ENCODE measurements around the gene BCAS4.

BCAS4 gene

DNA sequence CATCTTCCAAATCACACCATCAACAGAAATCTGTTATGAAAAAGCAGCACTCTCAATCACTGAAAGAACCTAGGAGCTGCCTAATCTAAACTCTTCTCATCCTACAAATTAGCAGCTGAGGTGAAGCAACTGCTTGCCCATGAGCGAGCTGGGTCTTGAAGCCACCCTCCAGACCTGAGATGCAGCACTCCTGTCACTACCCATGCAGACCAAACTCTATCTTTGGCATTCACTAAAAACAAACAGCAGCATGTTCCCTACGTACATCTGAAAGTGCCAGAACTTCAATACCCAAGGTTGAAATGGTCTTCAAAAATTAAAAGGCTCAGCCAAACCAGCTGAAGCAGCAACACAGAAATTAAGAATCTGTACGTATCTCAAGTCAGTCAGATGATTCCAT, 122.1 kb downstream of the BCAS4 start:
- no peaks in the 10 kb centered on the region for H3K9me2 ChIP-seq (replicated peaks; ENCODE audit: control insufficient read depth, low read length)
- H3K36me3 ChIP-seq (ENCODE audit: control insufficient read depth, low read length) = peaks cover 90% of the 10 kb centered on the region
- H4K20me1 ChIP-seq (ENCODE audit: control insufficient read depth, insufficient read depth, low read depth, low read length) = peaks cover 59% of the 10 kb centered on the region
- peak overlapping the region; percentile 32 for H3K4me2 ChIP-seq (ENCODE audit: low read length)
- no peaks in the 10 kb centered on the region for H3K9me3 ChIP-seq (ENCODE audit: control insufficient read depth, insufficient read depth, low read length)
- TF ChIP-seq, protein P1, sequence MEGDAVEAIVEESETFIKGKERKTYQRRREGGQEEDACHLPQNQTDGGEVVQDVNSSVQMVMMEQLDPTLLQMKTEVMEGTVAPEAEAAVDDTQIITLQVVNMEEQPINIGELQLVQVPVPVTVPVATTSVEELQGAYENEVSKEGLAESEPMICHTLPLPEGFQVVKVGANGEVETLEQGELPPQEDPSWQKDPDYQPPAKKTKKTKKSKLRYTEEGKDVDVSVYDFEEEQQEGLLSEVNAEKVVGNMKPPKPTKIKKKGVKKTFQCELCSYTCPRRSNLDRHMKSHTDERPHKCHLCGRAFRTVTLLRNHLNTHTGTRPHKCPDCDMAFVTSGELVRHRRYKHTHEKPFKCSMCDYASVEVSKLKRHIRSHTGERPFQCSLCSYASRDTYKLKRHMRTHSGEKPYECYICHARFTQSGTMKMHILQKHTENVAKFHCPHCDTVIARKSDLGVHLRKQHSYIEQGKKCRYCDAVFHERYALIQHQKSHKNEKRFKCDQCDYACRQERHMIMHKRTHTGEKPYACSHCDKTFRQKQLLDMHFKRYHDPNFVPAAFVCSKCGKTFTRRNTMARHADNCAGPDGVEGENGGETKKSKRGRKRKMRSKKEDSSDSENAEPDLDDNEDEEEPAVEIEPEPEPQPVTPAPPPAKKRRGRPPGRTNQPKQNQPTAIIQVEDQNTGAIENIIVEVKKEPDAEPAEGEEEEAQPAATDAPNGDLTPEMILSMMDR (IDR thresholded peaks at IDR 0.05; ENCODE audit: low read depth, low read length, poor library complexity, severe bottlenecking) = no peak
- TF ChIP-seq EZH2phosphoT487 (IDR thresholded peaks at IDR 0.05; ENCODE audit: borderline replicate concordance, low read length) = no peak
- peak overlapping the region; percentile 1; the same call in 1 of the 2 replicates for H3K27ac ChIP-seq (ENCODE audit: low read depth, low read length)
- peaks cover 100% of the 10 kb centered on the region for H3K79me2 ChIP-seq (ENCODE audit: control insufficient read depth, low read length)
- H3K4me1 ChIP-seq (ENCODE audit: control insufficient read depth, low read length) = peaks cover 92% of the 10 kb centered on the region
- no peaks in the 10 kb centered on the region for H3K27me3 ChIP-seq (ENCODE audit: control insufficient read depth, low read length)
- H3F3A ChIP-seq (ENCODE audit: control insufficient read depth, insufficient read depth) = peaks cover 6% of the 10 kb centered on the region; the same call in 1 of the 2 replicates
- H3K4me3 ChIP-seq (ENCODE audit: low read length) = 0 out of 2 replicates have a peak overlapping the region, but pooled peaks have one; percentile 2

DNA sequence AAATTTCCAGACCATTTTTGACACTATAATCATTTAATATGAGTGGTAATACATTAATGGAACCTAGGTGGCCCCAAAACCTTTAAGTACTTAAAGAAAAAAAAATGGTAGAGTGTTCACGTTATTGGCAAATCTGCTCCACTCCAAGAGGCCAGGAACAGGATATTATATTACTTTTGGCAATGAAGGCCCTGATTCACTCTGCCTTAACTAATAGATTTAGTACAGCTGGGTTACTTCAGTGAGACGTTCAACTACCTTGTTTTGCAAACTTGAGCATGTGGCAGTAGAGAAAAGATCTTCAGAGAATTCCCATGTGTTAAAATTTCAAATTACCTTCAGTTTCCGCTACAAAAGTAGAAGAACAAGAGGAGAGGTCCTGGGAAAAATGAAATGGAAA, 123.5 kb downstream of the BCAS4 start:
- TF ChIP-seq, protein P1 (IDR thresholded peaks at IDR 0.05; ENCODE audit: low read depth, low read length, poor library complexity, severe bottlenecking) = no peak
- no peak for TF ChIP-seq EZH2phosphoT487 (IDR thresholded peaks at IDR 0.05; ENCODE audit: borderline replicate concordance, low read length)
- no peaks in the 10 kb centered on the region for H3K9me2 ChIP-seq (replicated peaks; ENCODE audit: control insufficient read depth, low read length)
- H3K4me2 ChIP-seq (ENCODE audit: low read length) = peak overlapping the region; percentile 32
- no peaks in the 10 kb centered on the region for H3K9me3 ChIP-seq (ENCODE audit: control insufficient read depth, insufficient read depth, low read length)
- H4K20me1 ChIP-seq (ENCODE audit: control insufficient read depth, insufficient read depth, low read depth, low read length) = peaks cover 65% of the 10 kb centered on the region
- peaks cover 8% of the 10 kb centered on the region; the same call in 1 of the 2 replicates for H3F3A ChIP-seq (ENCODE audit: control insufficient read depth, insufficient read depth)
- peak overlapping the region; percentile 22 for H3K4me3 ChIP-seq (ENCODE audit: low read length)
- peaks cover 95% of the 10 kb centered on the region for H3K4me1 ChIP-seq (ENCODE audit: control insufficient read depth, low read length)
- H3K36me3 ChIP-seq (ENCODE audit: control insufficient read depth, low read length) = peaks cover 89% of the 10 kb centered on the region
- peaks cover 100% of the 10 kb centered on the region for H3K79me2 ChIP-seq (ENCODE audit: control insufficient read depth, low read length)
- H3K27me3 ChIP-seq (ENCODE audit: control insufficient read depth, low read length) = no peaks in the 10 kb centered on the region
- H3K27ac ChIP-seq (ENCODE audit: low read depth, low read length) = no peak overlapping the region

GRCh38 chr20:50919567-50919966, 124.7 kb downstream of the BCAS4 start:
- H3K4me2 ChIP-seq (ENCODE audit: low read length) = peak overlapping the region; percentile 33; the same call in 1 of the 2 replicates
- H3K4me3 ChIP-seq (ENCODE audit: low read length) = no peak overlapping the region; the same call in 1 of the 2 replicates
- no peak overlapping the region for H3K27ac ChIP-seq (ENCODE audit: low read depth, low read length)
- no peaks in the 10 kb centered on the region for H3K9me2 ChIP-seq (replicated peaks; ENCODE audit: control insufficient read depth, low read length)
- peaks cover 100% of the 10 kb centered on the region for H3K79me2 ChIP-seq (ENCODE audit: control insufficient read depth, low read length)
- peaks cover 95% of the 10 kb centered on the region for H3K4me1 ChIP-seq (ENCODE audit: control insufficient read depth, low read length)
- H3F3A ChIP-seq (ENCODE audit: control insufficient read depth, insufficient read depth) = peaks cover 8% of the 10 kb centered on the region; the same call in 1 of the 2 replicates
- H3K9me3 ChIP-seq (ENCODE audit: control insufficient read depth, insufficient read depth, low read length) = no peaks in the 10 kb centered on the region
- no peaks in the 10 kb centered on the region for H3K27me3 ChIP-seq (ENCODE audit: control insufficient read depth, low read length)
- H3K36me3 ChIP-seq (ENCODE audit: control insufficient read depth, low read length) = peaks cover 89% of the 10 kb centered on the region
- peaks cover 68% of the 10 kb centered on the region for H4K20me1 ChIP-seq (ENCODE audit: control insufficient read depth, insufficient read depth, low read depth, low read length)
- no peak for TF ChIP-seq EZH2phosphoT487 (IDR thresholded peaks at IDR 0.05; ENCODE audit: borderline replicate concordance, low read length)
- TF ChIP-seq, protein P1 (IDR thresholded peaks at IDR 0.05; ENCODE audit: low read depth, low read length, poor library complexity, severe bottlenecking) = no peak

All from DOHH2 (cell line).